Measurements from ENCODE around the gene BTF3L4. TPM values are rescaled to one million over a fixed set of nuclear protein-coding genes. Genes with fewer than 3 reads are reported as not detected.

Gene BTF3L4
- polyA plus RNA-seq, 3 donors = 27.0 to 116 (median 108) TPM

GRCh38 chr1:52122384-52122783, 66.3 kb downstream of the BTF3L4 start:
- no peak for DNase-seq
- Histone ChIP-seq H3K4me3 (replicated peaks in 1 of 3; ENCODE audit: low read depth in 2 of 3, low read length in 3 of 3) (no peak overlapping the region), H3K79me2 (ENCODE audit: insufficient read depth, low read length) (no peaks in the 10 kb centered on the region), H3K9me3 (replicated peaks in 1 of 2; ENCODE audit: control insufficient read depth in 1 of 2, insufficient read depth in 1 of 2, low read length in 2 of 2) (no peaks in the 10 kb centered on the region), H2AFZ (ENCODE audit: insufficient read depth, low read depth, low read length, poor library complexity, severe bottlenecking) (no peak overlapping the region), H3K27me3 (ENCODE audit: control insufficient read depth in 2 of 2, insufficient read depth in 2 of 2, low read length in 2 of 2) (peaks cover 0 to 6% of the 10 kb centered on the region in 2 donors), H3K9ac (ENCODE audit: insufficient read depth, low read length, poor library complexity, severe bottlenecking) (no peak overlapping the region), H3K36me3 (replicated peaks in 1 of 2; ENCODE audit: control insufficient read depth in 1 of 2, insufficient read depth in 2 of 2, low read length in 2 of 2) (no peaks in the 10 kb centered on the region), H4K20me1 (ENCODE audit: insufficient read depth, low read length) (no peaks in the 10 kb centered on the region), H3K4me1 (ENCODE audit: control insufficient read depth in 1 of 2, insufficient read depth in 2 of 2, low read length in 2 of 2) (no peaks in the 10 kb centered on the region), H3K4me2 (replicated peaks; ENCODE audit: extremely low read depth, low read length, poor library complexity, severe bottlenecking) (no peak overlapping the region), H3K27ac (ENCODE audit: low read depth in 1 of 2, low read length in 2 of 2) (no peak overlapping the region)
- WGBS (ENCODE audit: insufficient coverage) = 100% methylated on average over 1 of the region's 2 CpGs
- TF ChIP-seq, protein P1, sequence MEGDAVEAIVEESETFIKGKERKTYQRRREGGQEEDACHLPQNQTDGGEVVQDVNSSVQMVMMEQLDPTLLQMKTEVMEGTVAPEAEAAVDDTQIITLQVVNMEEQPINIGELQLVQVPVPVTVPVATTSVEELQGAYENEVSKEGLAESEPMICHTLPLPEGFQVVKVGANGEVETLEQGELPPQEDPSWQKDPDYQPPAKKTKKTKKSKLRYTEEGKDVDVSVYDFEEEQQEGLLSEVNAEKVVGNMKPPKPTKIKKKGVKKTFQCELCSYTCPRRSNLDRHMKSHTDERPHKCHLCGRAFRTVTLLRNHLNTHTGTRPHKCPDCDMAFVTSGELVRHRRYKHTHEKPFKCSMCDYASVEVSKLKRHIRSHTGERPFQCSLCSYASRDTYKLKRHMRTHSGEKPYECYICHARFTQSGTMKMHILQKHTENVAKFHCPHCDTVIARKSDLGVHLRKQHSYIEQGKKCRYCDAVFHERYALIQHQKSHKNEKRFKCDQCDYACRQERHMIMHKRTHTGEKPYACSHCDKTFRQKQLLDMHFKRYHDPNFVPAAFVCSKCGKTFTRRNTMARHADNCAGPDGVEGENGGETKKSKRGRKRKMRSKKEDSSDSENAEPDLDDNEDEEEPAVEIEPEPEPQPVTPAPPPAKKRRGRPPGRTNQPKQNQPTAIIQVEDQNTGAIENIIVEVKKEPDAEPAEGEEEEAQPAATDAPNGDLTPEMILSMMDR (IDR thresholded peaks at IDR 0.05) = no peak
- Mint-ChIP-seq H3K27me3 (ENCODE audit: low read depth in 3 of 3) (peaks cover 2 to 17% (median 8%) of the 10 kb centered on the region in 3 donors), H3K4me1 (peaks cover 3% of the 10 kb centered on the region), H3K9me3 (no peaks in the 10 kb centered on the region), H3K27ac (no peak overlapping the region), H3K4me3 (no peak overlapping the region), H3K36me3 (no peaks in the 10 kb centered on the region)
- intact Hi-C loops (cut with micrococcal nuclease) = no loop called here

GRCh38 chr1:52123622-52124021, 67.5 kb downstream of the BTF3L4 start:
- no peak for DNase-seq
- H2AFZ ChIP-seq (ENCODE audit: insufficient read depth, low read depth, low read length, poor library complexity, severe bottlenecking) = no peak overlapping the region
- no peak overlapping the region for H3K27ac ChIP-seq (ENCODE audit: low read depth in 1 of 2, low read length in 2 of 2)
- no peaks in the 10 kb centered on the region for H3K36me3 Mint-ChIP-seq
- no peak overlapping the region for H3K4me3 ChIP-seq (replicated peaks in 1 of 3; ENCODE audit: low read depth in 2 of 3, low read length in 3 of 3)
- peaks cover 6 to 14% of the 10 kb centered on the region in 2 donors for H3K27me3 ChIP-seq (ENCODE audit: control insufficient read depth in 2 of 2, insufficient read depth in 2 of 2, low read length in 2 of 2)
- H3K4me3 Mint-ChIP-seq = no peak overlapping the region
- no peaks in the 10 kb centered on the region for H4K20me1 ChIP-seq (ENCODE audit: insufficient read depth, low read length)
- no peak overlapping the region for H3K9ac ChIP-seq (ENCODE audit: insufficient read depth, low read length, poor library complexity, severe bottlenecking)
- WGBS (ENCODE audit: insufficient coverage) = 92% methylated on average over 2 of the region's 6 CpGs
- peaks cover 0 to 2% (median 0%) of the 10 kb centered on the region in 7 donors for H3K9me3 Mint-ChIP-seq
- TF ChIP-seq, protein P1 (IDR thresholded peaks at IDR 0.05) = no peak
- H3K27me3 Mint-ChIP-seq (ENCODE audit: low read depth in 3 of 3) = peaks cover 2 to 20% (median 13%) of the 10 kb centered on the region in 3 donors
- intact Hi-C loops (cut with micrococcal nuclease) = no loop called here
- no peaks in the 10 kb centered on the region for H3K36me3 ChIP-seq (replicated peaks in 1 of 2; ENCODE audit: control insufficient read depth in 1 of 2, insufficient read depth in 2 of 2, low read length in 2 of 2)
- no peaks in the 10 kb centered on the region for H3K4me1 ChIP-seq (ENCODE audit: control insufficient read depth in 1 of 2, insufficient read depth in 2 of 2, low read length in 2 of 2)
- H3K27ac Mint-ChIP-seq = no peak overlapping the region
- H3K4me2 ChIP-seq (replicated peaks; ENCODE audit: extremely low read depth, low read length, poor library complexity, severe bottlenecking) = no peak overlapping the region
- no peaks in the 10 kb centered on the region for H3K79me2 ChIP-seq (ENCODE audit: insufficient read depth, low read length)
- peaks cover 8% of the 10 kb centered on the region for H3K4me1 Mint-ChIP-seq
- no peaks in the 10 kb centered on the region for H3K9me3 ChIP-seq (replicated peaks in 1 of 2; ENCODE audit: control insufficient read depth in 1 of 2, insufficient read depth in 1 of 2, low read length in 2 of 2)

Data from CD14-positive monocyte (primary cell).